Measurements from ENCODE around the gene ATIC. TPM values are rescaled to one million over a fixed set of nuclear protein-coding genes. Genes with fewer than 3 reads are reported as not detected.

ATIC gene
- total RNA-seq, 4 donors from 2014 or later = 29.4 to 42.7 (median 38.6) TPM

DNA sequence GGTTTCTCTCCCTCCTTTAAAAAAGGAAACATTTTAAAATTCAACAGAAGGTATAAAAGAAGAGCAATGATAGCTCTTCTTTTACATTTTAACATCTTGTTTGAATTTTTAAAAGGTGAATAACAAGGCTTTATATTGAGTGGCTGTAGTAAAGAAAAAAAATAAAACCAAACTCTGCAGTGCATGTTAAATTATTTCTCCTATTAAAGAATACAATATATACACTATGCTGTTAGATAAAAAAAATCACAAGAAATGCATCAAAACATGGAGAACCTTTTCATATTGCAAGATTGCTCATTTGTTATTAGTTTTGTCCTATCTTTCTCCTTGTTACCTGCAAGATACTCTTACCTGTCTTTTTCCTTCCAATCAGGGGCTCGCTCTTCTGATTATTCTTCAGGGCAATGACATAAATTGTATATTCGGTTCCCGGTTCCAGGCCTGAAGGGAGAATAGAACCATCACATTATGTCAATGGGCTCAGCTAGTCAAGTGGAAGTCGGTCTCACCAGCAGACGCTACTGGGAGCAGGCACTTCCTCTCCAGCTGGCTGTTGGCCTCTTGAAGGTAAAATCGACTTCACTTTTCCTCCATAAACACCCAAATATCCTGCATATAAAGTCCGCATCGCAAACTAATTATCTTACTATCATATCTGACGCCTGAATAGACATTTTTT lies 61.2 kb downstream of the ATIC start:
- intact Hi-C loops (cut with DNase I) = no loop called here
- no peak overlapping the region for H3K4me3 ChIP-seq
- no peaks in the 10 kb centered on the region for H3K27me3 ChIP-seq
- WGBS, 2 donors = 89 to 92% methylated on average over 9 of the region's 9 CpGs
- no peak overlapping the region for H3K27ac ChIP-seq
- H3K36me3 ChIP-seq = peaks cover 0 to 48% (median 0%) of the 10 kb centered on the region in 3 donors
- TF ChIP-seq CTCF (IDR thresholded peaks at IDR 0.05) (no peak), POLR2A (IDR thresholded peaks at IDR 0.05) (no peak)
- H3K9me3 ChIP-seq = no peaks in the 10 kb centered on the region
- no peaks in the 10 kb centered on the region for H3K4me1 ChIP-seq
- DNase-seq = no peak

GRCh38 chr2:215374002-215374401 lies 62.1 kb downstream of the ATIC start:
- H3K9me3 ChIP-seq = no peaks in the 10 kb centered on the region
- TF ChIP-seq POLR2A (IDR thresholded peaks at IDR 0.05) = no peak
- no peak for TF ChIP-seq CTCF (IDR thresholded peaks at IDR 0.05)
- H3K27me3 ChIP-seq = no peaks in the 10 kb centered on the region
- intact Hi-C loops (cut with DNase I) = no loop called here
- WGBS, 2 donors = 80% methylated on average over 1 of the region's 1 CpG
- H3K4me3 ChIP-seq = no peak overlapping the region
- H3K27ac ChIP-seq = peak overlapping the region in 1 of 4 donors; percentile 6
- H3K4me1 ChIP-seq = no peaks in the 10 kb centered on the region
- H3K36me3 ChIP-seq = peaks cover 0 to 50% (median 0%) of the 10 kb centered on the region in 3 donors
- DNase-seq = no peak

- intact Hi-C loops (cut with DNase I) = no loop called here
- Histone ChIP-seq H3K36me3 (peaks cover 0 to 55% (median 0%) of the 10 kb centered on the region in 3 donors), H3K27me3 (no peaks in the 10 kb centered on the region), H3K9me3 (no peaks in the 10 kb centered on the region), H3K4me3 (no peak overlapping the region), H3K4me1 (no peaks in the 10 kb centered on the region), H3K27ac (peak overlapping the region in 1 of 4 donors; percentile 6)
- no peak for DNase-seq
- 88 to 96% methylated on average over 10 of the region's 10 CpGs for WGBS, 2 donors
- TF ChIP-seq CTCF (IDR thresholded peaks at IDR 0.05) = no peak
- no peak for TF ChIP-seq POLR2A (IDR thresholded peaks at IDR 0.05)
These were observed 63.0 kb downstream of the ATIC start for GRCh38 chr2:215374642-215375466.

- no peak for DNase-seq
These were observed 63.6 kb downstream of the ATIC start for GRCh38 chr2:215375467-215375830.

More at GRCh38 chr2:215375467-215375830, 63.6 kb downstream of the ATIC start:
- Histone ChIP-seq H3K27ac (no peak overlapping the region), H3K4me1 (no peaks in the 10 kb centered on the region), H3K9me3 (no peaks in the 10 kb centered on the region), H3K36me3 (peaks cover 0 to 61% (median 0%) of the 10 kb centered on the region in 3 donors), H3K27me3 (no peaks in the 10 kb centered on the region), H3K4me3 (no peak overlapping the region)
- intact Hi-C loops (cut with DNase I) = no loop called here
- WGBS, 2 donors = 94 to 99% methylated on average over 6 of the region's 6 CpGs
- no peak for TF ChIP-seq CTCF (IDR thresholded peaks at IDR 0.05)
- TF ChIP-seq POLR2A (IDR thresholded peaks at IDR 0.05) = no peak
